ENCODE data around the gene LRRC2. TPM values are rescaled to one million over a fixed set of nuclear protein-coding genes. Genes with fewer than 3 reads are reported as not detected.

LRRC2 gene
- total and polyA plus RNA-seq, 2 donors (not counting 3 experiments of a cell fraction or from before 2014, with no cell fraction given), result 0.14 to 0.73 TPM

DNA sequence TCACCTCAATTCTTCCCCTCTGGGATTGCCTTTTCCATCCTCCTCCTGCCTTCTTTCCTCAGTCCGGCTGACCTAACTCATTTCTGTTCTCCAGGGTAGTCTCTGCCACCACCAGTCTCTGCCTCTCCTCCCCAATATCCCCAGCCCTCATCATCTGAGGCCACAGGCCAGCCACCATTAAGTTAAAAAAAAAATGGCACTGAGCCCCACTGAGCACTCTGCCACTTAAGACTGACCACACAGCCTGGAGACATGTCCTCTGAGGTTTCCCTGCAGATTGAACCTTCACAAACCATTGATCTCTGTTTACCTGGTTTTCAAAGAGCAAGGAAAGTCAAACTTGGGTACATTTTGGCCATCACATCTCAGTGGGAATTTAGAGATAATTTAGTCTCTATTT, 13.6 kb downstream of the LRRC2 start:
- Histone ChIP-seq H3K4me2 (ENCODE audit: insufficient read depth, low read length) (no peak overlapping the region), H3K9ac (replicated peaks; ENCODE audit: extremely low read depth, insufficient read depth, low read length) (no peak overlapping the region), H3K27ac (ENCODE audit: insufficient read depth, low read depth, low read length) (no peak overlapping the region), H3K9me3 (replicated peaks; ENCODE audit: control insufficient read depth, insufficient read depth, low read length) (no peaks in the 10 kb centered on the region), H4K20me1 (replicated peaks; ENCODE audit: control insufficient read depth, extremely low read depth, insufficient read depth, low read length) (no peaks in the 10 kb centered on the region), H3K4me3 (replicated peaks in 1 of 3; ENCODE audit: insufficient read depth in 1 of 3, low read depth in 1 of 3, low read length in 3 of 3) (no peak overlapping the region), H2AFZ (ENCODE audit: low read depth, low read length) (no peak overlapping the region), H3K4me1 (ENCODE audit: control insufficient read depth, extremely low read depth, insufficient read depth, low read length) (peaks cover 10% of the 10 kb centered on the region), H3K9me1 (replicated peaks; ENCODE audit: control insufficient read depth, extremely low read depth, insufficient read depth, low read length) (no peaks in the 10 kb centered on the region), H3K36me3 (ENCODE audit: control insufficient read depth in 2 of 2, extremely low read depth in 1 of 2, insufficient read depth in 2 of 2, low read length in 2 of 2) (no peaks in the 10 kb centered on the region), H3K79me2 (ENCODE audit: control insufficient read depth, insufficient read depth, low read length) (no peaks in the 10 kb centered on the region), H3K27me3 (ENCODE audit: control insufficient read depth in 2 of 2, insufficient read depth in 2 of 2, low read length in 2 of 2) (peaks cover 0 to 6% of the 10 kb centered on the region in 2 experiments)
- intact Hi-C loops (cut with micrococcal nuclease) (loop anchor here (10.0 kb wide), 1 partner anchor 178 kb away; the partner anchor contains the start of gene CCR5), dilution Hi-C loops (cut with MboI; ENCODE audit: extremely low pct_ligation_motif_present, low sequenced_read_pairs) (no loop called here)
- ChIA-PET POLR2A (interaction anchor here (0.6 kb wide), 1 partner anchor 360 kb away, joined by 6 read pairs; no protein-coding TSS in a partner anchor), CTCF (interaction anchor here (1.5 to 3.2 kb wide), 2 partner anchors 56 to 64 kb away, joined by 5 to 17 read pairs; no protein-coding TSS in a partner anchor)
- TF ChIP-seq FOS (IDR thresholded peaks at IDR 0.05; ENCODE audit: borderline replicate concordance, insufficient read depth, low read length), result no peak
- TF ChIP-seq POLR2AphosphoS5 (IDR thresholded peaks at IDR 0.05; ENCODE audit: insufficient read depth, low read depth, low read length), result no peak
- TF ChIP-seq EZH2 (IDR thresholded peaks at IDR 0.05; ENCODE audit: borderline replicate concordance, low read depth, low read length, severe bottlenecking), result no peak
- no peak for TF ChIP-seq POLR2A (IDR thresholded peaks at IDR 0.05; ENCODE audit: low read depth, low read length)
- TF ChIP-seq, protein P1, sequence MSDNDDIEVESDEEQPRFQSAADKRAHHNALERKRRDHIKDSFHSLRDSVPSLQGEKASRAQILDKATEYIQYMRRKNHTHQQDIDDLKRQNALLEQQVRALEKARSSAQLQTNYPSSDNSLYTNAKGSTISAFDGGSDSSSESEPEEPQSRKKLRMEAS (IDR thresholded peaks at IDR 0.05; ENCODE audit: insufficient read depth, insufficient read length), result no peak
- DNase-seq (ENCODE audit: low read depth, low spot score), result no peak
- no peak for FAIRE-seq
- no TSS peak for BruUV-seq (replicated peaks)

DNA sequence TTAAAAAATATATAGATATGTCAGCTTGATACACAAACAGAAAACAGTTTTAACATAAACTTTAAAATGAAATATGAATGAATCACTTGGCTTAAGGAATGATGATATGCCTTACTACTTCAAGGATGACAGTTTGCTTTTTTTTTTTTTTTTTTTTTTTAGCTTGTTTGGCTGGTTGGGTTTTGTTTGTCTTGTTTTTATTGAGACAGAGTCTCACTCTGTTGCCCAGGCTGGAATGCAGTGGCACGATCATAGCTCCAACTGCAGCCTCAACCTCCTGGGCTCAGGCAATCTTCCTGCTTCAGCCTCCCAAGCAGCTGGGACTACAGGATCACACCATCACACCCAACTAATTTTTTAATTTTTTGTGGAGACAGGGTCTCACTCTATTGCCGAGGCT, 14.5 kb downstream of the LRRC2 start:
- Histone ChIP-seq H3K36me3 (ENCODE audit: control insufficient read depth in 2 of 2, extremely low read depth in 1 of 2, insufficient read depth in 2 of 2, low read length in 2 of 2) (no peaks in the 10 kb centered on the region), H3K4me2 (ENCODE audit: insufficient read depth, low read length) (no peak overlapping the region), H3K9me1 (replicated peaks; ENCODE audit: control insufficient read depth, extremely low read depth, insufficient read depth, low read length) (no peaks in the 10 kb centered on the region), H3K4me3 (replicated peaks in 1 of 3; ENCODE audit: insufficient read depth in 1 of 3, low read depth in 1 of 3, low read length in 3 of 3) (no peak overlapping the region), H3K9ac (replicated peaks; ENCODE audit: extremely low read depth, insufficient read depth, low read length) (no peak overlapping the region), H3K27me3 (ENCODE audit: control insufficient read depth in 2 of 2, insufficient read depth in 2 of 2, low read length in 2 of 2) (peaks cover 0 to 6% of the 10 kb centered on the region in 2 experiments), H3K27ac (ENCODE audit: insufficient read depth, low read depth, low read length) (no peak overlapping the region), H3K4me1 (ENCODE audit: control insufficient read depth, extremely low read depth, insufficient read depth, low read length) (peaks cover 10% of the 10 kb centered on the region), H3K9me3 (replicated peaks; ENCODE audit: control insufficient read depth, insufficient read depth, low read length) (no peaks in the 10 kb centered on the region), H2AFZ (ENCODE audit: low read depth, low read length) (no peak overlapping the region), H4K20me1 (replicated peaks; ENCODE audit: control insufficient read depth, extremely low read depth, insufficient read depth, low read length) (no peaks in the 10 kb centered on the region), H3K79me2 (ENCODE audit: control insufficient read depth, insufficient read depth, low read length) (no peaks in the 10 kb centered on the region)
- POLR2A ChIA-PET, result no interaction called here
- DNase-seq (ENCODE audit: low read depth, low spot score) (no peak), FAIRE-seq (no peak)
- dilution Hi-C loops (cut with MboI; ENCODE audit: extremely low pct_ligation_motif_present, low sequenced_read_pairs), result no loop called here
- TF ChIP-seq JUN (IDR thresholded peaks at IDR 0.05; ENCODE audit: borderline replicate concordance, insufficient read depth, insufficient read length, low read depth) (no peak), FOS (IDR thresholded peaks at IDR 0.05; ENCODE audit: borderline replicate concordance, insufficient read depth, low read length) (no peak), GATA2 (IDR thresholded peaks at IDR 0.05; ENCODE audit: insufficient read depth, insufficient read length, low read depth, low read length) (no peak), POLR2AphosphoS5 (IDR thresholded peaks at IDR 0.05; ENCODE audit: insufficient read depth, low read depth, low read length) (no peak), EZH2 (IDR thresholded peaks at IDR 0.05; ENCODE audit: borderline replicate concordance, low read depth, low read length, severe bottlenecking) (no peak), POLR2A (IDR thresholded peaks at IDR 0.05; ENCODE audit: low read depth, low read length) (no peak), MYC (IDR thresholded peaks at IDR 0.05; ENCODE audit: low read depth, low read length) (no peak)
- TF ChIP-seq, protein P1 (IDR thresholded peaks at IDR 0.05; ENCODE audit: insufficient read depth, insufficient read length), result no peak
- TF ChIP-seq, protein P2, sequence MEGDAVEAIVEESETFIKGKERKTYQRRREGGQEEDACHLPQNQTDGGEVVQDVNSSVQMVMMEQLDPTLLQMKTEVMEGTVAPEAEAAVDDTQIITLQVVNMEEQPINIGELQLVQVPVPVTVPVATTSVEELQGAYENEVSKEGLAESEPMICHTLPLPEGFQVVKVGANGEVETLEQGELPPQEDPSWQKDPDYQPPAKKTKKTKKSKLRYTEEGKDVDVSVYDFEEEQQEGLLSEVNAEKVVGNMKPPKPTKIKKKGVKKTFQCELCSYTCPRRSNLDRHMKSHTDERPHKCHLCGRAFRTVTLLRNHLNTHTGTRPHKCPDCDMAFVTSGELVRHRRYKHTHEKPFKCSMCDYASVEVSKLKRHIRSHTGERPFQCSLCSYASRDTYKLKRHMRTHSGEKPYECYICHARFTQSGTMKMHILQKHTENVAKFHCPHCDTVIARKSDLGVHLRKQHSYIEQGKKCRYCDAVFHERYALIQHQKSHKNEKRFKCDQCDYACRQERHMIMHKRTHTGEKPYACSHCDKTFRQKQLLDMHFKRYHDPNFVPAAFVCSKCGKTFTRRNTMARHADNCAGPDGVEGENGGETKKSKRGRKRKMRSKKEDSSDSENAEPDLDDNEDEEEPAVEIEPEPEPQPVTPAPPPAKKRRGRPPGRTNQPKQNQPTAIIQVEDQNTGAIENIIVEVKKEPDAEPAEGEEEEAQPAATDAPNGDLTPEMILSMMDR (IDR thresholded peaks at IDR 0.05; ENCODE audit: extremely low read depth in 1 of 2, insufficient read depth in 1 of 2, low read depth in 1 of 2, low read length in 2 of 2), result no peak
- intact Hi-C loops (cut with micrococcal nuclease), result loop anchor here (10.0 kb wide), 1 partner anchor 177 kb away; the partner anchor contains the start of gene CCR5
- BruUV-seq (replicated peaks), result no TSS peak
- CTCF ChIA-PET, result interaction anchor here (1.1 to 3.2 kb wide), 2 partner anchors 13 to 63 kb away, joined by 5 to 17 read pairs; no protein-coding TSS in a partner anchor
